K562 (cell line): Measurements from ENCODE around the gene ULK1. TPM values are rescaled to one million over a fixed set of nuclear protein-coding genes. Genes with fewer than 3 reads are reported as not detected.
A peak's percentile ranks its signal among the peaks of the same experiment; 100 is the strongest.

Experiments used
- ATAC-seq: fragments of 200-7000 bp; cut with Tn5 transposase; 3 replicates; pipeline ENCODE4 v1.9.1; 2020; ENCODE audit warnings: moderate library complexity
- BruUV-seq: library from RNA; stranded (reverse); fragments of 400-500 nt; replicated peaks from 2 replicates; lab custom pipeline; 2021; lab: Mats Ljungman, UMichigan
- CTCF ChIA-PET: fragments of 300-600 bp; formaldehyde crosslinking; extraction: SDS; loops from one replicate; lab custom pipeline; 2021; ENCODE audit warnings: low intra/inter-chr PET ratio; lab: Yijun Ruan, JAX
- POLR2A ChIA-PET: fragments of 300-600, 350-650 bp; sonication (Branson Sonifier 250); formaldehyde crosslinking; extraction: SDS; loops from one replicate; lab custom pipeline; 2021; ENCODE audit warnings: antibody characterized with exemption, inconsistent platforms; lab: Yijun Ruan, JAX
- DNase-seq, 4 experiments: peaks; one replicate each; pipeline versions ENCODE4 v3.0.0 to v3.0.0-alpha.2; 2011 to 2018; ENCODE audit warnings: low spot score in 3 of 4, mixed read lengths in 3 of 4; ENCODE audit errors: extremely low read depth in 1 of 4
- FAIRE-seq: peaks from 2 replicates; lab custom pipeline; 2011; peaks lifted over from hg19 to GRCh38; lab: Jason Lieb, UNC
- H2AFZ ChIP-seq: 2 replicates; pipeline ENCODE4 v1.6.0; 2011; ENCODE audit warnings: low read depth, low read length, control low read depth, inconsistent platforms
- H3K27ac ChIP-seq: fragments of 200-600 bp; 3 replicates; pipeline ENCODE4 v1.8.0; 2011; ENCODE audit warnings: low read depth, mild to moderate bottlenecking, control low read depth, inconsistent platforms, low read length, moderate library complexity, mixed read lengths; ENCODE audit errors: extremely low read depth
- H3K27me3 ChIP-seq, 2 experiments: fragments of 300-600 bp in 1 of 2; 2 replicates in 1 of 2; 3 replicates in 1 of 2; pipeline versions ENCODE4 v1.6.0 to v1.8.0; 2011; ENCODE audit warnings: inconsistent platforms in 2 of 2, low read length in 2 of 2, mild to moderate bottlenecking in 1 of 2, mixed read lengths in 1 of 2, moderate library complexity in 1 of 2; ENCODE audit not compliant: control insufficient read depth in 2 of 2, insufficient read depth in 2 of 2
- H3K36me3 ChIP-seq: fragments of 300-600 bp; 3 replicates; pipeline ENCODE4 v1.8.0; 2011; ENCODE audit warnings: mild to moderate bottlenecking, low read length, inconsistent platforms; ENCODE audit not compliant: control insufficient read depth, insufficient read depth
- H3K4me1 ChIP-seq, 2 experiments: fragments of 200-600 bp in 1 of 2; replicated peaks in 1 of 2; 2 replicates in 1 of 2; 3 replicates in 1 of 2; pipeline versions ENCODE4 v1.5.1 to v1.8.0; 2011; ENCODE audit warnings: inconsistent platforms in 2 of 2, low read length in 2 of 2, mild to moderate bottlenecking in 1 of 2, mixed read lengths in 1 of 2, moderate library complexity in 1 of 2; ENCODE audit not compliant: control insufficient read depth in 2 of 2, insufficient read depth in 2 of 2
- H3K4me2 ChIP-seq: 2 replicates; pipeline ENCODE4 v1.6.1; 2011; ENCODE audit warnings: low read length, control low read depth, inconsistent platforms, mixed read lengths; ENCODE audit not compliant: insufficient read depth
- H3K4me3 ChIP-seq: fragments of 200-600 bp; sonication (generic), shearing (Covaris generic); 2 replicates; pipeline ENCODE4 v1.5.1; 2016; ENCODE audit warnings: control low read depth, inconsistent platforms
- H3K79me2 ChIP-seq: fragments of 200-600 bp; 3 replicates; pipeline ENCODE4 v1.8.0; 2011; ENCODE audit warnings: low read length, inconsistent platforms; ENCODE audit not compliant: control insufficient read depth, insufficient read depth
- H3K9ac ChIP-seq, 2 experiments: 2 replicates each; pipeline versions ENCODE4 v1.6.0 to v1.6.1; 2011; ENCODE audit warnings: low read depth in 2 of 2, low read length in 2 of 2, control low read depth in 1 of 2, inconsistent platforms in 1 of 2, mild to moderate bottlenecking in 1 of 2, mixed read lengths in 1 of 2; ENCODE audit not compliant: insufficient read depth in 1 of 2
- H3K9me1 ChIP-seq: one replicate; pipeline ENCODE4 v1.6.0; 2011; ENCODE audit warnings: inconsistent platforms, mild to moderate bottlenecking, low read length, moderate library complexity; ENCODE audit not compliant: control insufficient read depth, insufficient read depth
- H3K9me3 ChIP-seq: replicated peaks from 2 replicates; pipeline ENCODE4 v1.5.1; 2011; ENCODE audit warnings: low read depth, low read length, inconsistent platforms; ENCODE audit not compliant: control insufficient read depth, insufficient read depth
- H4K20me1 ChIP-seq: replicated peaks from 2 replicates; pipeline ENCODE4 v1.6.1; 2011; ENCODE audit warnings: low read length, inconsistent platforms, mixed read lengths; ENCODE audit not compliant: control insufficient read depth, insufficient read depth
- ZBTB33 ChIP-seq: sonication (generic); formaldehyde crosslinking; IDR thresholded peaks from 2 replicates; pipeline ENCODE4 v1.8.1; 2023; ENCODE audit warnings: mild to moderate bottlenecking, missing genetic modification reagents
- ZBTB9 ChIP-seq: fragments of 450-650 bp; formaldehyde crosslinking; IDR thresholded peaks from 2 replicates; pipeline ENCODE4 v1.4.0; 2020; ENCODE audit warnings: mild to moderate bottlenecking, moderate library complexity
- WGBS: fragments of 100-300 bp; shearing (Covaris generic); methylation state at CpG from one replicate; pipeline ENCODE4 v1.1.6; 2016; ENCODE audit warnings: low coverage, mixed read lengths; ENCODE audit not compliant: insufficient coverage; ENCODE audit errors: missing lambda C conversion rate; 5-methylcytosine and 5-hydroxymethylcytosine counted together
- in situ Hi-C: fragments of 300-500 bp; cut with MboI; formaldehyde crosslinking; loops from 4 replicates; pipeline ENCODE4 v1.15.0; 2018; ENCODE audit warnings: inconsistent platforms, mixed read lengths
- intact Hi-C: fragments of 100-400 bp; cut with micrococcal nuclease; formaldehyde crosslinking; loops from 2 replicates; pipeline ENCODE4 v1.14.2; 2022
- polyA plus RNA-seq, 8 experiments: library from polyadenylated mRNA; depleted of rRNA in 4 of 8; stranded (reverse) in 5 of 8; unstranded in 3 of 8; fragments of >200 nt; fragmentation: Nextera tagmentation in 2 of 8; fragmentation: Illumina TruSeq in 1 of 8; extraction: Ambion mirVana in 2 of 8; extraction: Trizol in 1 of 8; gene quantifications; 2 replicates each; pipeline versions ENCODE4 v1.2.1 to v1.2.3, GENCODE V29; 2011 to 2014; ENCODE audit warnings: inconsistent platforms in 1 of 8, missing spikeins in 1 of 8
- total RNA-seq, 7 experiments: library from RNA; depleted of rRNA in 6 of 7; stranded (reverse); fragments of >200 nt in 6 of 7; fragmentation: Illumina TruSeq in 2 of 7; extraction: Trizol in 2 of 7; gene quantifications; 2 replicates each; pipeline versions ENCODE4 v1.2.1 to v1.2.3, GENCODE V29; 2011 to 2021; ENCODE audit warnings: low replicate concordance in 1 of 7

ULK1 gene
- total and polyA plus RNA-seq, 9 of the 15 experiments (the other 6 are each of a cell fraction or from before 2014, with no cell fraction given), result 0.15 to 29.4 (median 2.5) TPM

GRCh38 chr12:131941987-131942341, 47.5 kb downstream of the ULK1 start:
- TF ChIP-seq ZBTB33 (CRISPR knock-in tag) (0 out of 2 replicates have a peak, but pooled peaks have one; percentile 12), ZBTB9 (CRISPR knock-in tag) (no peak)
- BruUV-seq, result no TSS peak
- Histone ChIP-seq H3K27ac (no peak overlapping the region), H3K4me1 (peaks cover 0 to 23% of the 10 kb centered on the region in 2 experiments; a peak in 2 of 5 replicates), H3K4me3 (no peak overlapping the region), H3K36me3 (peaks cover 70% of the 10 kb centered on the region), H4K20me1 (no peaks in the 10 kb centered on the region), H3K27me3 (no peaks in the 10 kb centered on the region), H3K9me1 (no peaks in the 10 kb centered on the region), H3K9ac (peak overlapping the region in 1 of 2 experiments; percentile 52; a peak in 1 of 4 replicates), H3K79me2 (peaks cover 4% of the 10 kb centered on the region; the same call in 2 of the 3 replicates), H3K4me2 (no peak overlapping the region), H2AFZ (no peak overlapping the region), H3K9me3 (no peaks in the 10 kb centered on the region)
- no peak for DNase-seq
- ChIA-PET POLR2A (no interaction called here), CTCF (no interaction called here)
- FAIRE-seq, result no peak
- WGBS, result 99% methylated on average over 7 of the region's 7 CpGs
- no peak for ATAC-seq
- in situ Hi-C loops (no loop called here), intact Hi-C loops (no loop called here)
